GM21717 (cell line): Measurements from ENCODE around the gene ZCCHC14.
"Not testable (repeated sequence)": the region's sequence is repeated elsewhere in the genome, so short reads cannot be mapped to it uniquely, and the experiment has no call there.

Experiments
- ATAC-seq: cut with Tn5 transposase; IDR thresholded peaks from one replicate; pipeline ENCODE4 v1.9.1; 2021; ENCODE audit warnings: mild to moderate bottlenecking, moderate library complexity; ENCODE audit not compliant: unreplicated experiment

ZCCHC14 gene

GRCh38 chr16:87482266-87482665 lies 10.6 kb downstream of the ZCCHC14 start:
- ATAC-seq, result no peak

GRCh38 chr16:87481711-87482110 lies 11.1 kb downstream of the ZCCHC14 start:
- ATAC-seq, result not testable (repeated sequence)

GRCh38 chr16:87477209-87477981 lies 15.4 kb downstream of the ZCCHC14 start:
- ATAC-seq, result not testable (repeated sequence)

DNA sequence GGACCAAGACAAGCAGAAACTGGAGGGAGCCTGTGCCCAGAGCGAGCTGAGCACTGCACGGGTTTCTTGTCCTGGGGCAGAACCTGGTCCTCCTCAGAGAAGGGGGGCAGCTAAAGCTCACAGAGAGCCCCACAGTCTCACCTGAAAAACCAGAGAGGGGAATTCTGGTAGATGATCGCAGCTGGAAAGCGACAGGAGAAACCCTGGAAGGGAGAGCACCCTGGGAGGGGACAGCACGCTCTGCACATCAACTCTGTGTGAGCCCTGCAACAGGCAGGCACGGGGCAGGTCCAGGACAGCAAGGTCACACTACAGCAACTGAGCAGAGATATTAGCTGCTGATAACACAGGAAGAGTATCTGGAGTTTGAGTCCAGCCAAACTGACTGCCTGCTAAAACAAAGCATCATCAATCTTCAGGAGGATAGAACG lies 18.2 kb downstream of the ZCCHC14 start:
- no peak for ATAC-seq

DNA sequence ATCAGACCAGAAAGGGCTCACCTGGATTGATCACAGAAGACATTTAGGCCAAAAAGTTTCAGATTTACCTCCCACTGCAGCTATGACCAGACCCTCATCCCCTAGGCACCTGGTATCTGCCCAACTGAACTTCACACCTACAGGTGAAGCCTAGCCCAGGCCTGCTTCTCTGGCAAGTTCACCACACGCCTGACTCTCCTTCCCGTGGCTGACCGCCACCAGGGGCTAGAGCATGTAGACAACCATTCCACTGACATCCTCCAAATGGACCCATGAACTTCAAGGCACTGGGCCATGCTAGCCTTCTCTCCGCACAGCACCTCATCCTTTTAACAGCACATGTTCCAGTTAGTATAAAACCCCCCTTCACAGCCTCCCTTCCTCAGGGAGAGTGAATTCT lies 18.8 kb downstream of the ZCCHC14 start:
- ATAC-seq, result no peak

DNA sequence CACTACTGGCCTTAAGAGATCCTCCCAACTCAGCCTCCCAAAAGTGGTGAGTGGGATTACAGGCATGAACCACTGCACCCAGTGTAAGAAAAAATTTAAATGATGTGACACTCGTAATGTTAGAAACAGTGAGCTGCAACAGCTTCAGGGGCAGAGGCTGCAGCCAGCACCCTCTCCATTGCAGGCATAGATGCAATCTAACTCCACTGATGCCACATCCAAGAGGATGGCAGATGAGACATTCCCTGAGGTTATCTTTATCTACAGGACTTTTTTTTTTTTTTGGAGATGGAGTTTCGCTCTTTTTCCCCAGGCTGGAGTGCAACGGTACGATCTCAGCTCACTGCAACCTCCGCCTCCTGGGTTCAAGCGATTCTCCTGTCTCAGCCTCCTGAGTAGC lies 19.9 kb downstream of the ZCCHC14 start:
- ATAC-seq, result no peak

GRCh38 chr16:87472142-87472778 lies 20.6 kb downstream of the ZCCHC14 start:
- no peak for ATAC-seq

DNA sequence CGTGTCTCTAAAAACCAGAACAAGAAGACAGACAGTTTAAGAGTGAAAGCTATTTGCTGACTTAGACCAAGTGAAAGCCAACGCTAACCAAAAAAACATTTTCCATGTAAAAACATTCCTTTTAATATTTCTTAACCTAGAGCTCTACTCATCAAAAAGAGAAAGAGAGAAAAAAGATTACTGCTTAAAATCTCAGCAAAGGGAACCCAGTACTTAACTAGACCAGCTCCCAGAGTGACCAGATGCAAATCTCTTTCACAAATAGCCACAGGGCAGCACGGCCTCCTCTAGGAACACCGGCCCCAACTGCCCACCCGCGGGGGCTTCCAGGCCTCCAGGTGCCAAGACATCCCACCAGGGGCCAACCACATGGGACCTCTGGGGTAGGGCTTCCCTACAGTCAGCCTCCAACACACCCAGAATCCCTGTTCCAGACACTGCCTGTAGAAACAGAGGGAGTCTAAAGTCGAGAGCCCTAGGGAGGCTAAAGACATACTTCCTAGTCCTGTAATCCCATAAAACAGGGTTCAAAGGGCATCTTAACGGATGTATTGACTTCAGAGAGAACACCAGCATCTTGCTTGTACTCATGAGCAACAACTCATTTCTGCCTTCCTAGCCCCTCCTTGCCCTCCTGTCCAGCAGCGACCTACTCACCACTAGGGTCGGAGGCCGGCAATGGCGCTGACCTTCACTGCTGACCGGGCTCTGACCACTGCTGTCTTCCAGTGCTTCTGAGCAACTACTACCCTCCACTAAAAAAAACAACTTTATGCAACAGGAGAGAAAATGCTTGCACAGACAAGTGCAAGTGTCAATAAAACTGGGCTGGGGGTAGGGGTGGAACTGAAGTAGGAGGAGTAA lies 21.3 kb downstream of the ZCCHC14 start:
- no peak for ATAC-seq

GRCh38 chr16:87470332-87470731 lies 22.5 kb downstream of the ZCCHC14 start:
- no peak for ATAC-seq

DNA sequence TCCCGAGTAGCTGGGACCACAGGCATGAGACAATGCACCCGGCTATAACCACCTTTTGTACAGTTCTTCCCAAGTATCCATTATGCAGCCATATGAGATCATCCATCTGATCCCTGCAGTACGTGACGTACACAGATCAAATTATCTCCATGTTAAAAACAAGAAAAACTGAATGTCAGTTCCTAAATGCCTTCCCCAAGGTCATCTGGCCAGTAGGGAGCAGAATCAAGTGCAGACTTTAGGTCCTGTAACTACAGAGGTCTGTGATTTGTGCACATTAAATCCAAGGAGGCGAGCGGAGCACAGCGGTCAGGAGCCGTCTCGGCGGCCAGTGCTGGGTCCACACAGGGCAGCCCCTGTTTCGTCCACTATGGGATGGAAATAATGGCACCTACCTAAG lies 23.7 kb downstream of the ZCCHC14 start:
- ATAC-seq, result no peak

DNA sequence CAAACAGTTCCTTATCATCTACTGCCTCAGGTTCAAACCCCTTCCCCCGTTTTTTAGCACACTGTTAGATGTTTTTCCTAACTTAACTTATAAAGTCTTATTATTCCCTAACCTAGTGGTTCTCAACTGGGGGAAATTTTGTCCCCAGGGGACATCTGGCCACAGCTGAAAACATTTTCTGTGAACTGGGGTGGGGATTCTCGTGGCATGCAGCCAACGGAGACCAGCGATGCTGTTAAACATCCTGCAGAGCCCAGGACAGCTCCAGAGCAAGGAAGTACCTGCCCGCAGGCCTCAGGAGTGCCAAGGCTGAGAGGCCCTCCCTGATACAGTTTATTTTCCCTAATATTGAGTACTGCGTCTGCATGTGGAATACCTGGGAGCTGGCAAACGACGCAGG lies 24.3 kb downstream of the ZCCHC14 start:
- ATAC-seq, result no peak

GRCh38 chr16:87466975-87467501 lies 25.8 kb downstream of the ZCCHC14 start:
- no peak for ATAC-seq

DNA sequence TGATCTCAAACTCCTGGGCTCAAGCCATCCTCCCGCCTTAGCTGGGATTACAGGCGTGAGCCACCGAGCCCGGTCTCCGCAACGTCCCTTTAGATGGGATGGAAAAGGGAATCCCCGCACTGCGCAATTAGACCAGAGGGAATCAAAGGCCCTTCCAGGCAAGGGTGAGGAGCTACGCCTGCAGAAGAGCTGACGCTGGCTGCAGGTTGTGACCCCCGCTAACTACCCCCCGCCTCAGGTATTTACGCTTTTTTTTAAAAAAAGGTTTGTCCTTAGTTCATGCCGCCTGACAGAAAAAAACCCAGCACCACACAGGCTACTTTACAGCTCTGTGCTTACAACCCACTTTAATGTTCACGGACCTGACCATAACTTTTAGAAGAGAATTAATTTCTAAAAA lies 26.9 kb downstream of the ZCCHC14 start:
- ATAC-seq, result no peak

- ATAC-seq, result no peak
These were observed 27.5 kb downstream of the ZCCHC14 start for GRCh38 chr16:87465306-87465705.

DNA sequence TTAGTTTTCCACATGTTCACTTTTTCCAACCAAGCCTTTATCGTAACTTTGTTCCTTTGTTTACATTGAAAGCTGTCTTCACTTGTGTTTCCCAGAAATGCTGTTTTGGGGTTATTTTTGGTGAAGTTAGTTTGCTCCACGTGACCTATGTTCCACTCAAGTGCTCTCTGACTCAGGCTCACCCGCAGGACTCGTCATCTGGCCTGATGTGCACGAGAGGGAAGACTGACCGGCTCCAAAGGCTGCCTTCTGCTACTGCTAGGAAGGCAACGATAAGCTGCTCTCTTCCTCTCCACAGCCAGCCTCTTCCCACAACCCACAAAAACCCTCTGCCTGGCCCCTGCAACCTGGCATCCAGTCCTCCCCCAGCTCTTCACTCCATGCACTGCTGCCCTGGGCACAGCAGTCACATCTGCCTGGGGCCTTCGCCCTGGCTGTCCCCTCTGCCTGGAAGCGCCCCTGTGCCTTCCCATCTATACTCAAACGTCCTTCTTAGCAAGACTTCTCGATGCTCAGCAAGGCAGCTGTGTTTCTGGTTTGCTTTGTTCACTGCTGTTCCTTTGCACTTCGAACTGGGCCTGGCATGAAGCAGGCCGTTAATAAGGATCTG lies 28.0 kb downstream of the ZCCHC14 start:
- ATAC-seq, result no peak

GRCh38 chr16:87463722-87464690 lies 28.8 kb downstream of the ZCCHC14 start:
- ATAC-seq, result no peak

- ATAC-seq, result no peak
These were observed 31.3 kb downstream of the ZCCHC14 start for GRCh38 chr16:87461466-87461991.

DNA sequence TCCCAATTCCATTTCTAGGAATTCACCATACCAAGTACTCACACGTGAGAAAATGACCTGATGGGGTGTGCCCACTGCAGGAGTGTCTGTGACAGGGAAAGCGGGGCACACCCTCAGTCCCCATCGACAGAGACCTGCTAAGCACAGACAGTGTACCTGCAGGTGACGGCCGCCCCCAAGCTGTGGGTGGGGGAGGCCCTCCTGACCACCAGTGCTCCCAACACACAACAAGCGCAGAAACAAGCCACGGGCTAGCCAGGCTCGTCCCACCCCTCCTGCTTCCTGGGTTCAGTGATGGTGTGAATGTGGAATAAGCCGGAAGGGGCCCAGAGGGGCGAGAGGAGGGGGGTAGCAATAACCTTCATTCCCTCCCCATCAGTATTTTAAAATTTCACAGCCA lies 31.9 kb downstream of the ZCCHC14 start:
- no peak for ATAC-seq

- ATAC-seq, result no peak
These were observed 33.0 kb downstream of the ZCCHC14 start for GRCh38 chr16:87459833-87460232.
